ENCODE results near the gene ATG9A.

ATG9A gene

DNA sequence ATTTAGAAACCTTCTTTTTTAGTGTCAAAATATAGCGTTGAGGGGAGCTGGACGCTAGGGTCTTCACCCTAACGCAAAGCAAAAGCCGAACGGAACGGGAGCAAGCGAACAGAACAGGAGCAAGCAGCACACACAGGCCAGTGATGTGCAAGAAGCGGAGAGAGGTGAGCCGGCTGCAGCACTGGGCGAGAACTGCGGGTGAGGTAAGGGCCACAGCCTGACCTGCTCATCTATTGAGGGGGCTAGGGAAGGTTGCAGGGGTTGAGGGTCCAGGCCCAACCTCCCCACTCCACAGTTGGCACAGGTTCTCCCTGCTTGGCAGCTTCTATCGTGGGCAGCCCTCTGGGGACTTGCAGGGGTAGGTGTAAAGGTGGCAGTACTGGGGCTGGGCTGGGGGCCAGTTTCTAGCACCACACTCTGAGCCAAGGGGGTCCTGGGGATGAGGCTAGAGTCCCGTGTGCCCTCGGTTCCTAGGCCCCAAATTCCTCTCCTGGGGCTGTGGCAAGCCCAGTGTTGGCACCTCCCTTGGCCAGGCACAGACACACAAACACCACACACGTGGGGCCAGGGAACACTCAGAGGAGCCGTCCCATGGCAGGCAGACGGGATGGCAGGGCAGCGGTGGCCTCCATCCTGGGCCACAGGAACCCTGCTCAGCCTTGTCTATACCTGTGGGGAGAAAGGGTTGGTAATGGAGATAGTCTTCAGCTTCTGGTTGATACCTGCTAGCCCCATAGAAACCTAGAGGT lies 9.5 kb downstream of the ATG9A start:
- no peak for DNase-seq

- peak; percentile 85 for DNase-seq
These were observed 10.4 kb downstream of the ATG9A start, which contains the start of gene ABCB6 for GRCh38 chr2:219218732-219219701. TSS of gene ABCB6 (minus strand) at chr2:219218958. CDS start at chr2:219218673, 285 bp downstream.

DNA sequence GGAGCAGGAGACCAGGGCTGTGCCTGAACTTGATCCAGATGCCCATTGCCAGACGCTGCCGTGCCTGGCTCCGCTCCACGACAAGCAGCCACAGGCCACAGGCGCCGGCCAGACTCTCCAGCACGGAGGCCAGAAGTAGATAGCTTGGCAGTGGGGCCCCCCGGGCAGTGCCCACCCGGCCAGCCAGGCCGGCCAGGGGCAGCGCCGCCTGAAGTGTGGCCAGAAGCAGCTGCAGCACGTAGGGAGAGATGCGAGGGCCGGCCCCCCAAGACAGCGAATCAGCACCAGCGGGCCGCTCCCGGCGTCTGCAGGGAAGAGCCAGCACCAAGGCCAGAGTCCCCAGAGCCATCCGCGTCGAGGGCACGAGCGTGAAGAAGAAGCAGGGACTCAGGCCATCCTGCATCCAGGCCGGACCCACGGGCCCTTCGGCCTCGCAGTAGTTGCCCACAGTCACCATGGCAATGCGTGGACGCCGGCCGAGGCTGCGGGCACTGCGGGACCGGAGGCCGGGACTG lies 11.2 kb downstream of the ATG9A start:
- DNase-seq = peak; percentile 57

- DNase-seq = no peak
These were observed 12.9 kb downstream of the ATG9A start for GRCh38 chr2:219216535-219216915.

DNA sequence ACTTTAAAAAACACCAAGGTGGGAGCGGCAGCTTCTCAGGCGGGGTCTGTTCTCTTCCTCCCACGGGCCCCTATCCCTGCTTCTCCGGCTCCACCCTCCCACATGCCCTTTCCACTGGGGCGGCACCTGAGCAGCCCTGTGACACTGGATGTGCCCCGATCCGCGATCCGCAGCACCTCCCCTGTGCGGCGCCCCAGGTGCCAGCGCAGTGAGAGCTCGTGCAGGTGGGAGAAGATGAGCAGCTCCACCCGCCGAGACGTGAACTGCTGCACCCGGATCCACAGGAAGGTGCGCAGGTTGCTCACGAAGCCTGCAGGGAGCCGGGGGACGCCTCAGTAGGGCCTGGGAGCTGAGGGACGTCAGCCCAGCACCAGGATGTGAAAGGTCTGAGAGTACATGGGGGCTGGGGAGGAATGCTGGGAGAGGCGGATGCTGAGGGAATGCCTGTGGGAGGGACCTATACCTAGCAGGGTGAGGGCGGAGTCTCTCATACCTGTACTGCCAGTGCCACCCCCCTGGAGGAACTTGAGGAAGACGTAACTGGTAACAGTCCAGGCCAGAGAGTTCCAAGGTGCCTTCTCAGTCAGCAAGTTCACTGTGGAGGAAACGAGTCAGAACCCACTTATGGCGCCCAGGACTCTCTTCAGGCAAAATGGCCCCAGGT lies 13.4 kb downstream of the ATG9A start:
- DNase-seq = no peak

DNA sequence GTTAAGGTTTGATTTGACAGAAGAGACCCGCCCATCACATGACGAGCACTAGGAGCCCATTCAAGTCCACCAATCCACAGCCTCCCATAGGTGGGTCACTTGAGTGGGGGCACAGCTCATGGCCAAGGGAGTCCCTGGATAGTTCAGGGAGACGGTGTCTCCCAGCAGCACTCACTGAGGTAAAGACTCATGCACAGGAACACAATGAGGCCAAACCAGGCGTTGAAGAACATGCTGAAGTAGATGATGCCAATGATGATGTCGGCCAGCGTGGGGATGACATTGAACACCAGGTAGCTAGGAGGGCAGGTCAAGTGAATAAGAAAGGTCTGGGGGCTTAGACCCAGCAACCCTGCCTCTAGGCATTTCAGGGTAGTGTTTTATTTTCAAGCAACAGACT lies 14.7 kb downstream of the ATG9A start:
- DNase-seq = no peak

DNA sequence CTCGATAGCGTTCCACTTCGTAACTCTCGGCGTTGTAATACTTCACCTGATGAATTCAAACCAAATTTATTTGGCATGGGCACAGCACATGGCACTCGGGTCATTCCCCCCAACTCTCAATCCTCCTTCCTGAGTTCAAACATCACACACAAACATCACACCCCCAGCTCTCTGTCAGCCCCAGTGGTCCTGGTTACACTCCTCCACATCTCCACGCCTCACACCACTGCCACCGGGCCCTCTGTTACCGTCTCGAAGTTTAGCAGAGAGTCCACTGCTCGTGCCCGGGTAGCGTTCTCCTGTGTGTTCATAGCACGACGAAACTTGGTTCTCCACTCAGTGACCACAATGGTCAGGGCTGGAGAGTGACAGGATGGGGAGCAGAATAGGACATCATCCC lies 15.3 kb downstream of the ATG9A start:
- DNase-seq = no peak

DNA sequence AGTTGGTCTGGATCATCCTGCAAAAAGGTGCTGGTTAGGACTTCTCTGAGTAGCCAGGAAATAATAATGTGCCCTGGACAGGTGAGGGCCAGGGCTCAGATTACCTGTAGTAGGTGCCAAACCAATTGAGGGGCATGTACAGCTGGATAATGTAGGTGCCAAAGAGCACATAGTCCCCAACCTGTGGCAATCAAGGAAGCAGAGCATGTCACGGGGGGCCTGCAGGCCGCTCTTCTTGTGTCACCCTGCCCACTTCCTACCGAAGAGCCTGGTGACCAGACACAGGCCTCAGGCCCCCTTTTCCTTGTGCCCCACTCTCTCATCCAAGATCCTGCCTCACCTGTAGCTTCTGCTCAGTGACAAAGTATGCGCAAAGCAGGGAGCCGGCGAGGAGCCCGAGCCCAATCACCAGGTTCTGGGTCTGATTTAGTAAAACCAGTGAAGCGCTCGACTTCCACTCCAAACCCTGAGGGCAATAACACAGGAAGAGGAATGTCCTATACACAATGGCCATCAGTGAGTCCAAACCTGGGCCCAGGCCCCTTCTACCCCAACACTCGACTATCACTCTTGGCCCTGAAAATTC lies 15.9 kb downstream of the ATG9A start:
- DNase-seq = no peak

DNA sequence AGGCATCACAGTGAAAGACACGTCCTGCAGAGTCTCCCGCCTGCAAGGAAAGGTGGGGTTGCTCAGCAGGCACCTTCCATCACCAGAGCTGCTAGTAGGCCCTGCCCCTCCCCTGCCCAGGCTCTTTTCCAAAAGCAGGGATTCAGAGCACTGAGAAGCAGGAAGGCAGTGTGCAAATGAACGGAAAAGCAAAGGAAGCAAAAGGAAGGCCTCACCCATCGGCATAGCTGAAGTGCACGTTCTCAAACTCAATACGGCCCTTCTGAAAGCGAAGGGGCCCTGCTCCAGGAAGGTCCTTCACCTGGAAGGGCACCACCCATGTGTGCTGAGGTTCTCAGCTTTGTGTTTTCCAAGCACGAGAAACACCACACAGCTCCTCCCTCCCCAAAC lies 16.4 kb downstream of the ATG9A start:
- no peak for DNase-seq

DNA sequence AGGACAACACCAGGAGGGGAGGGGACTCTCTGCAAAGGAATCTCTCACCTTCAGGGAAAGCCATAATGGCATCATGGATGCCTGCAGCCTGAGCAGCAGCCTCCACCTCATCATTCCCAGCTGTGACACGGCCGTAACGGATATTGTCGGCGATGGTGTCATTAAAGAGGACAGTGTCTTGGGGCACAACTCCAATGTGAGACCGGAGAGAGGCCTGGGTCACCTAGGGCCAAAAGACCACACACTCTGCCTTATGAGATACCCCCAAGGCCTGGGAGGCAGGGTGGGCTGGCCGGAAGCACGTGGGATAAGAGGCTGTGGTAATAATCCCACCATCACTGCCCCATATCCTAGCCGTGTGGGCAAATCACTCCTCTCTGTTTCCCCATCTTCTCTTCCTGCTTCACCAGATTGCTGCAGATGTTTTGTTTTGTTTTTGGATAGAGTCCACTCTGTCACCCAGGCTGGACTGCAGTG lies 18.5 kb downstream of the ATG9A start:
- no peak for DNase-seq

- no peak for DNase-seq
These were observed 19.1 kb downstream of the ATG9A start for GRCh38 chr2:219210196-219210885.

DNA sequence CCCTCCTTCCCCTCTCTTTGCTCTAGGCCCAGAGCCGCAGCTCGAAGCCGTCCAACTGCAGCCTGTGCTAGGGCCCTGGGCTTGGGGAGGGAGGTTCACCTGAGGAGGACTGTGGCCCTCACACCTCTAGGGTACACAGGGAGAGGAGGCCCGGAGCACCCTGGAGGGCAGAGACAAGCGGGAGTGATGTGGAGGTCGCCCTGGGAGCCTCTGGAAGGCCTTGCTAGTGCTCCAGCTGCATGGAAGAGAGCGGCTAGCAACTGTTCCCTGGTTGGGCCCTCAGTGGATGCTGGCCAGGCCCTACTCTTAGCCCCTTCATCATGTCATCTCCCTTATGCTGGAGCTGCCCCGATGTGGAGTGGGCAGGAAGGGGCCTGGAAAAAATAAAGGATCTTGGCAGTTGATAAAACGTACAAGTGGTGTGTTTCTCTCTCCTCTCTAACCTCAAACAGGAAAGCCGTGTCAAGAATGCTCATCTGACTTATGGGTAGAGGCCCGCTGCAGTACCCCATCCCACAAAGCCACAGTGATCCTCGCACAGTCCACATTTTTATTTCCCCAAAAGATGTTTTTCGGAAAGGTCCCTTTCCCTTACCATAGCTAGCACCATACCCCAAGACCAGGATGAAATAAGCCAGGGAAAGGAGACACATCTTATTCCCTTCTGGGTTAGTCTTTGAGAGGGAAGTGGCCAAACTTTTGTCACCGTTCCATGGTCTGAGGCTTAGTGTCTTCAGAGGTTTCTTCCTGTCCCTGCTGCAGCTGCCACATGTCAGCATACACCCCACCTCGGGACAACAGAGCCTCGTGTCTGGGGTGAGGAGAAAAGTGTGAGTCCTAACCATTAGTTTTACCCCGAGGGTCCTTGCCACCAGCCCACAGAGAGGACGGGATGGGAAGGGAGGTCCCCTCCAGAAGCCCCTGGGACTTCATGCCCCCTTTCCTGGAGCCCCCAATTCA lies 19.9 kb downstream of the ATG9A start:
- no peak for DNase-seq

- DNase-seq = no peak
These were observed 21.3 kb downstream of the ATG9A start for GRCh38 chr2:219207884-219208740.

DNA sequence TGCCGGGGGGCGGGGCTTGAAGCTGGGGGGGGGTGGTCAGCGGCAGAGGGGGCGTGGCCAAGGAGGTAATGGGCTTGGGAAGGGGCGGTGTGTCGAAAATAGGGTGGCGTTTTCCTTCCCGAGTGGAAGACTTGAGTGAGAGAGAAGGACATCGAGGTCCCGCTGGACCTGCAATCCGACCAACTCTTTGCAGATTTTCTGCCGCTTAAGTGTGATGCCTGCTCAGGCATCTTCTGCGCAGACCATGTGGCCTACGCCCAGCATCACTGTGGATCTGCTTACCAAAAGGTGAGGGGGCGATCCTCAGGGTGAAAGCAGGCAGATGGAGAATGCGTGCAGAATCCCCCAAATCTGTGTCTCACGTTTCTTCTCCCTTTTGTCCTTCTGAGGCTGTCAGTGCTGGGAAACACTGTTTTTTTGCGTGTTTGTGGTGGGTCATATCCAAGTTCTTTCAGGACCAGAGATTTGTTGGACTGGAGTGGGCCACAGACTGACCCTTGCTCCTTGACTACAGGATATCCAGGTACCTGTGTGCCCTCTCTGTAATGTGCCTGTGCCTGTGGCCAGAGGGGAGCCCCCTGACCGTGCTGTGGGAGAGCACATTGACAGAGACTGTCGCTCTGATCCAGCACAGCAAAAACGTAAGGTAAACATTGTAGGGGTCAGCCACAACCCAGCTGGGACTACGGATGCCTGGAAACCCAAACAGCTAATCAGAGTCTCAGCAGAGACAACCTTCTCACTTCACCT lies 22.1 kb downstream of the ATG9A start:
- no peak for DNase-seq

DNA sequence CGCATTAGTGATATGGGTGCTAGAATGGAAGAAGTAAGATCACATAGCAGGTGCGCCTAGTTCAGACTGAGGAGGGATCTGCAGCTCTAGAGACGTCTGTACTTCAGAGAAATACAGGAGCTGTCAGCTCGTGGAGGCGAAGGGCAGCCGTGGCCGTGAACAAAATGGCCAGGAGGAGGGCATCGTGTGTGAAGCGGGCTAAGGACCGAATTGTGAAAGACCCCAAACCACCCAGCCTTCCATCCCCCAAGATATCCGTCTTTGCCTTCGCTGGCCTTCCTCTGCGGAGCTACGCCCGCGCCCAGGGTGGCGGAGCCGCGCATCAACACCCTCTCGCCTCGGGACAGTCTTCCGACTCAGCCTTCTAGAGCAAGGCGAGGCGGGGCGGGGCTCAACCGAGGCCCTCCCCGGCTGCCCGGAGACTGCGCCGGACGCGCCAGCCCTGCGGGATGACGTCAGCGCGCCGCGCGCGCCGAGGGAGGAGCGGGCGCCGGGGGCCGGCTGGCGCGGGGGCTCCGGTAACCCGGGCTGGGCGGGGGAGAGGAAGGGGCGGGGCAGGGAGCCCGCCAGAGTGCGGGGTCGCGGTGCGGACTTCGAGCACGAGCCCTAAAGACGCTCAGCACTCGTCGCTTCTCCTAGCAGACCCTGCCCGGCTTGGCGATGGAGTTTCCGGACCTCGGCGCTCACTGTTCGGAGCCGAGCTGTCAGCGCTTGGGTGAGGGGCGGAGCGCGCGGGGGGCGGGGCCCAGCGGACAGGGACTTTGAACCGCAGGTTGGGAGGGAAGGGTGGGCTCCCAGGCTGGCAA lies 22.9 kb downstream of the ATG9A start, which contains the start of gene ZFAND2B:
Gene ZFAND2B, plus strand, starts transcription at position 455 of the 806 bp plus-strand sequence. Its CDS starts 206 bp downstream, at position 661.
- peak; percentile 80 for DNase-seq

DNA sequence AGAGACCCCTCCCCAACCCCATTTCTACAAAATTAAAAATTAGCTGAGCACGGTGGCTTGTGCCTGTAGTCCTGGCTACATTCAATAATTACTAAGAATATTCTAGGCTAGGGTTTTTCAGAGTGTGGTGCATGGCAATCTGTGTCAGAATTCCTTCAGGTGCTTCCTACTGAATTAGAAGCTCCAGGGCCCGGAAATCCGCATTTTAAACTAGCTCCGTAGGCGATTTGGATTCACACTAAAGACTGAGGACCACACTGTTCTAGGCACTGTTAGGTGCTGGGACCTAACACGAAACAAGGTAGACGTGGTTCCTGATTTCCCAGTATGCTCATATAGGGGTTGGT lies 23.5 kb downstream of the ATG9A start:
- no peak for DNase-seq

GRCh38 chr2:219205165-219205538 lies 24.3 kb downstream of the ATG9A start:
- DNase-seq = no peak
